NCI-H524 treated with DMSO at 0.1 percent for 48 hours (cell line): Measurements from ENCODE around the gene DDX19B.
A peak's percentile ranks its signal among the peaks of the same experiment; 100 is the strongest.
"Not testable (repeated sequence)": the region's sequence is repeated elsewhere in the genome, so short reads cannot be mapped to it uniquely, and the experiment has no call there.

Source experiments
- DNase-seq: peaks from one replicate; lab custom pipeline; 2025; lab: John Stamatoyannopoulos, UW

The DDX19B gene

DNA sequence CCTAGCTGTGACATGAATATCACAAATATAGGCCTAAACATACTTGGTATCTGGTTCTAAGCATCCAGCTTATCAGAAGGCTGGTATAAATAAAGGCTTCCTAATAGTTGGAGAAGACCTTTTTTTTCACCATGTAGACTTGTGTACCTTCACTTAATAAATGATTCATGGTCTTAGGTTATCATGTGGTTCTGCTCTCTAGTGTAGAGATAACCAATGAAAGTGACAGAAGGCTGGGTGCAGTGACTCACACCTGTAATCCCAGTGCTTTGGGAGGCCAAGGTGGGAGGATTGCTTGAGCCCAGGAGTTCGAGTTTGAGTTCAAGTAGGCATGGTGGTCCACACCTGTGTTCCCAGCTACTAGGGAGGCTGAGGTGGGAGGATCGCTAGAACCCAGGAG lies 50.8 kb downstream of the DDX19B start:
- no peak for DNase-seq

DNA sequence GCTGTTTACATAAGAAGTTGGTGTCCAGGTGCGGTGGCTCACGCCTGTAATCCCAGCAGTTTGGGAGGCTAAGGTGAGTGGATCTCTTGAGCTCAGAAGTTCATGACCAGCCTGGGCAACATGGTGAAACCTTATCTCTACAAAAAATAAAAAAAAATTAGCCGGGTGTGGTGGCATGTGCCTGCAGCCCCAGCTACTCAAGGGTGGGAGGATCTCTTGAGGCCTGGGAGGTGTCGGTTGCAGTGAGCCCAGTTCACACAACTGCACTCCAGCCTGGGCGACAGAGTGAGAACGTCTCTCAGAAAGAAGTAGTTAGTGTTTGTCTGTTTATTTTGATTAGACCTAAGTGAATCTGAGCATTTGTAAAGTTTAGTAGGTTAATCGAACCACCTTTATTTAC lies 60.6 kb downstream of the DDX19B start:
- DNase-seq: no peak

DNA sequence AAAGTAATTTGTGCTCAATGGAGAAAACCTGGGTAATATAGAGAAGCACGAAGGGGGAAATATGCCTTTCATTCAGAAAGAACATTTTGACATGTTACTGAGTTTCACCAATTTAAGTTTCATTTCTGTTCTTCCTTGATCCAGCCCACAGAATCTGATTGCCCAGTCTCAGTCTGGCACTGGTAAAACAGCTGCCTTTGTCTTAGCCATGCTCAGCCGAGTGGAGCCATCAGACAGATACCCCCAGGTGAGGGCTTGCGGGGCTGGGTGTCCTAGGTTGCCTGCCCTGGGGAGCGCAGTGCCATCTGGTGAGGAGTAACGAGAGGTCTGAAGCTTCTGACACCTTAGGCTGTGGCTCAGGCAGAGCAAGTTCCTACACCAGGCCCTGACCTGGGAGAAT lies 65.4 kb downstream of the DDX19B start:
- no peak for DNase-seq

DNA sequence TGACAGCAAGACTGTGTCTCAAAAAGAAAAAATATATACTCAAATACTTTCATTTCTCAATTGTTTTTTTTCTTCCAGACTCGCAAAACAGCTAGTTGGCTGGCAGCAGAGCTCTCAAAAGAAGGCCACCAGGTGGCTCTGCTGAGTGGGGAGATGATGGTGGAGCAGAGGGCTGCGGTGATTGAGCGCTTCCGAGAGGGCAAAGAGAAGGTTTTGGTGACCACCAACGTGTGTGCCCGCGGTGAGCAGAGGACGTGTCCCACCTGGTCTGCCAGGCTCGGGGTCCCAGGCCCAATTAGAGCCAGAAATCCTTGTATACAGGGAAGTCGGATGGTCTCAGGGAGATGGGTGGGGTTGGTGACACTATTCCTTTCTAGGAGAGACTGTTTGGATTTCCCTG lies 71.2 kb downstream of the DDX19B start:
- not testable (repeated sequence) for DNase-seq

DNA sequence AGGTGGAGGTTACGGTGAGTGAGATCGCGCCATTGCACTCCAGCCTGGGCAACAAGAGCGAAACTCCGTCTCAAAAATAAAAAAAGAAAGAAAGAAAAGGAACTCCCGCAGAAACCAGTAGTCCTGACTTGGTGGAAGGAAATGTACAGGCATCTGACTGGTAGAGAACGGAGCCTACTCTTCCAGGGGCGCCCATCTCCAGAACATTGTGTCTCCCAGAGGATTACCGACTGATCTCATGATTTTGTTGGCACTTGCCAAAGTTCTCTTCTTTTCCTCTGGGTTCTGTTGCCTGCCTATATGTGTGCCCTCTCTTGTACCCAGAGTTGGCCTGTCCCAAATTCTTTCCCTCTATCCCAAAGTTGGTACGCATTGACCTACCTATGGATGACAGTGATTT lies 71.9 kb downstream of the DDX19B start:
- DNase-seq: no peak

DNA sequence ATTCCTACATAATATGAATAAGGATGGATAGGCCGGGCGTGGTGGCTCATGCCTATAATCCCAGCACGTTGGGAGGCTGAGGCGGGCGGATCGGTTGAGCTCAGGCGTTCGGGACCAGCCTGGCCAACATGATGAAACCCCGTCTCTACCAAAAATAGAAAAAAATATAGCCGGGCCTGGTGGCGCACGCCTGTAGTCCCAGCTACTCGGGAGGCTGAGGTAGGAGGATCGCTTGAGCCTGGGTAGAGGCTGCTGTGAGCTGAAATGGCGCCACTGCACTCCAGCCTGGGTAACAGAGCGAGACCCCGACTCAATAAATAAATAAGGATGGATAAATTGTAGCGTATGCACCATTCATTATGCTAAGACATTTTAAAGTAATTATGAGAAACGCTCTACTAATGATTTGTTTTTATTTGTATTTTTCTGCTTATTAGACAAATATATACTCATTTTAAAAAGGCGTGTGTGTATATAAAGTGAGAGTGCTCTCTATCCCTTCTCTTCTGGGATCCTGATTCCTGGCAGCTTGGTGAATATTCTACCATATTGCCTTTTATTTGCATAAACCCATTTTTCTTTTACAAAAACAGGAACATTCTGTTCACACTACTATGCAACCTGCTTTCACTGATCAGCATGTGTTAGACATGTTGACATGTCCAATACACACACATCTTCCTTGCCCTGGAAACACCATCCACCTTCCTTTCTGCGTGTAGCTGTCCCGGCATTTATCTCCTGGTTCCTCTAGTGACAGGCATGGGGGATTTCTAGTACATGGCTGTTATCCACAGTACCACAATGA lies 74.1 kb downstream of the DDX19B start:
- DNase-seq: no peak

DNA sequence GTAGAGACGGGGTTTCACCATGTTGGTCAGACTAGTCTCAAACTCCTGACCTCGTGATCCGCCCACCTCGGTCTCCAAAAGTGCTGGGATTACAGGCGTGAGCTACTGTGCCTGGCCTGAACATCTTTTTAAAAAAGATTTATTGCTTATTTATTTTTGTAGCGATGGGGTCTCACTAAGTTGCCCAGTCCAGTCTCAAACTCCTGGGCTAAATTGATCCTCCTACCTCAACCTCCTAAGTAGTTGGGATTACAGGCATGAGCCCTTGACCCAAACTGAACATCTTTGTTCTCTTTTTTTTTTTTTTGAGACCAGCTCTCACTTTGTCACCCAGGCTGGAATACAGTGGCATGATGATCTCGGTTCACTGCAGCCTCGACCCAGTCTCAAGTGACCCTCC lies 75.2 kb downstream of the DDX19B start:
- DNase-seq: no peak

DNA sequence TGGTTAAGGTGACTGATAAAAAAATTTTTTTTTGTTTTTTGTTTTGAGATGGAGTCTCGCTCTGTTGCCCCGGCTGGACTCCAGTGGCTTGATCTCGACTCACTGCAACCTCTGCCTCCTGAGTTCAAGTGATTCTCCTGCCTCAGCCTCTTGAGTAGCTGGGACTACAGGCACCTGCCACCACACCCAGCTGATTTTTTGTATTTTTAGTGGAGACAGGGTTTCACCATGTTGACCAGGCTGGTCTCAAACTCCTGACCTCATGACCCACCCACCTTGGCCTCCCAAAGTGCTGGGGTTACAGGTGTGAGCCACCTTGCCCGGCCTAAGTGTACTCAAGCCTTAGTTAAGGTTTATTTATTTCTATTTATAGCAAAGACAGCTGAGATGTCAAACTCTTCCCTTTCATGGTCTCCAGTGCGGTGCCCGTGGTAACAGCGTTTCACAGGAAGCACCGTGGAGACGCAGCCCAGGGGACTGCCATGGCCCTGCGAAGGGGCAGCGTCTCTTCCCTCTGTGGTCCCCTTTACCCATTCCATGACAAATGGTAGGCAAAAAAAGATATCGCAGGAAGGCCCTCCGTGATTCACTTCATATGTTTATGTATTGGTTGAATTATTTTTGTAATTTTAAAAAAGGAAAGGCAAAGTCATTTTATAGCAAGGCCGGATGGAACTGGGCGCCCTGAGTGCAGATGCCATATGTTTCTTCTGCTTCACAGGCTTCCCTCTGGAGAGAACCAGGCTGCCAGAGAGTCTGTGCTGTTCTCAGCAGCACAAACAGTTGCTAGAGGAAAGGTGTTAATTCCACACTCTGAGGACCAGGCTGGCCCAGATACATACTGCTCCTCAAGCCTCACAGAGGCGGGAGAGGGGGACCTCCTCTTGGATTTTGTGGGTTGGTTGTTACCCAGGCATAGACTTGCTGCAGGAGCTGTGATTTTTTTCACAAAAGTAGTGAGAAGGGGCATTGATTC lies 76.9 kb downstream of the DDX19B start:
- no peak for DNase-seq

DNA sequence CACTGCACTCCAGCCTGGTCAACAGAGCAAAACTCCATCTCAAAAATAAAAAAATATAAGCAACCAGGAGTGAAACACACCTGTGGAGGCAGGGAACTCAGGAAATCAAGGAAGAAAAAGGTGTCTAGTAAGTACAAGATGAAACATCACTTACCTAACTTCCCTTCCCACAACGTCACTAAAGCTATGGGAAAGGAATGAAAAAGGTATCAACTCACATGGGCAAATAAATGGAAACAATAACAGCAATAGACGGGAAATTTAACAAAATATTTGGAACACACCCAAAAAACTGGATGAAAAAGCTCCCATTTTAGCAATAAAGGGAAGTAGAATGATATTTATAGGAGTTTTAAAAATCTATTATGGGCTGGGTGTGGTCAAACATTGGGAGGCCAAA lies 78.8 kb downstream of the DDX19B start:
- no peak for DNase-seq

DNA sequence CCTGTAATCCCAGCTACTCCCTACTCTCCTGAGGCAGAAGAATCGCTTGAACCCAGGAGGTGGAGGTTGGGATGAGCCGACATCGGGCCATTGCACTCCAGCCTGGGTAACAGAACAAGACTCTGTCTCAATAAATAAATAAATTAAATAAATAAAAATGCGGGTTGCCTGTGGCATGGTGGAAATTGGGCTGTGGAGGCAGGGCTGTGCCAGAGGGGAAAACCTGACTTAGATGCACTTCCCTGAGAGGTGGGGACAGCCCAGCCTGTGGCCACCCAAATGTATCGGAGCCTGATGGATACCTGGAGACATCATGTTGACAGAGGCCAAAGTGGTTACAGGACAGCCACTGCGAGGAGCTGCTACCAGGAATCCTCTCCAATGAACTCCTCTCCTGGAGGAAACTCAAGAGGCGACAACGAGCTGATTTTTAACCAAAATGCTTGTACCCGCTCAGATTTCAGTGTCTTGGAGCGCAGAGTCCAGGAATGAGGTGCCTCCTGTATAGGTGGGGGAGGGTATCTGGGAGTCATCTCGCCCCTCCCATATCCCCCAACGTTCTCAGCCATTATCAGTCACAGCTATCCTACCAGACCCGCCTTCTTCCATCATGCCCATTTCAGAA lies 80.0 kb downstream of the DDX19B start:
- DNase-seq: no peak

DNA sequence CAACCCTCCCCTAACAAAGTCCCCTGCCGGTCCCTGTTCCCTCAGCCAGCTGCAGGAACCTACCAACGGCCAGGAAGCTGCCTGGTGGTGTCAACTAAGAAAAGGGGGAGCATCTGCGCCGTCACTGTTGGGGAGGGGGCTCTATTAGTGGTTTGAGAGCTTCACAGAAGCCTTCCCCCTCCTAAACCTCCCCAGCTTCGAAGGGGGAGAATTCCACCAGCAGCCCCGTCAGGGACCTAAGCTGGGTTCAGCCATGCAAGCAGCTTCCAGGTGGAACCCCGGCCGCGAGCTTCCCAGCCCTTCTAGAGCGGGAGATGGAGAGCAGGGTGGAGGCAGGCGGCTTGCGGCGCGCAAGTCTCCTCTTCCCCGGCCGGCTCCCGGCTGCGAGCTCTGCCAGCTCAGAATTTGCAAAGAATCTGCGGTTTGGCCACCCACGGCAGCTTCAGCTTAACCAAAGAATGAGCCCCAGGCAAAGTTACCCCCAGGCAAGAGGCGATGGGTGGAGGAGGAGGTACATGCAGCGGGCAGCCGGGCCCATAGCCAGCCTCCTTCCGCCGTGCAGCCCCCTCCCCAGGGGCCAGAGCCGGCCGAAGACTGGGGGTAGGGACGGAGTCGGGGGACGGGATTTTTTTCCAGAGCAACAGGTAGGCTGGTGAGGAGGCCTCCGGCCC lies 81.4 kb downstream of the DDX19B start:
- no peak for DNase-seq

DNA sequence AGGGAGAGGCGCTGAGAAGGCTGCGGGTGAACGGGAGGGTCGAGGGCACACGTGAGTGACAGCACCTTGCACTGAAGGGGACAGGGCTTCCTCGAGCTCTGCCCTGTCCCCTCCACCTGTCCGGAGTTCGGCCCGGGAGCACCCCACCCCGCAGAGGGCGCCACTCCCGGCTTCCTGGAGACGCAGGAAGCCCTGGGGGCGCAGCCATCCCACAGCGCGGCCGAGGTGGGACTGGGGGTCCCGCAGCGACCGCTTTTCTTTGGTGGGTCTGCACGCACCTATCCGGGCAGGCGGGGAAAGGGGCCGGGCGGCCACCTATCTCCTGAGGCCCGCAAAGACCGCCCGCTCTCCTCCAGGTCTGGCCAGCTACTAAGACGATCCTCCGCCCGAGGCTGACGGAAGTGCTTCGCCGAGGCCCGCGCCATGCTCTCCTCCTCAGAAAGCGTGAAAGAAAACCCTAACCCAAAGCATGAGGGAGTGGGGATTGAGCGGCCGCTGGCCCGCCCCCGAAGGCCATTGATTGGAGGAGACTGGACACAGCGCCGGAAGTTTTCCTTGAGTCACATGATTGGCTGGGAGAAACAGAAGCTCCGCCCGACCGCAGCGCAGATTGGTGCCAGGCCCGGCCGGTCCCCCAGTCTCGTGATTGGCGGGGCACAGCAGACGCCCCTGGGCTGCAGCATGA lies 82.1 kb downstream of the DDX19B start:
- DNase-seq: peak; percentile 92

DNA sequence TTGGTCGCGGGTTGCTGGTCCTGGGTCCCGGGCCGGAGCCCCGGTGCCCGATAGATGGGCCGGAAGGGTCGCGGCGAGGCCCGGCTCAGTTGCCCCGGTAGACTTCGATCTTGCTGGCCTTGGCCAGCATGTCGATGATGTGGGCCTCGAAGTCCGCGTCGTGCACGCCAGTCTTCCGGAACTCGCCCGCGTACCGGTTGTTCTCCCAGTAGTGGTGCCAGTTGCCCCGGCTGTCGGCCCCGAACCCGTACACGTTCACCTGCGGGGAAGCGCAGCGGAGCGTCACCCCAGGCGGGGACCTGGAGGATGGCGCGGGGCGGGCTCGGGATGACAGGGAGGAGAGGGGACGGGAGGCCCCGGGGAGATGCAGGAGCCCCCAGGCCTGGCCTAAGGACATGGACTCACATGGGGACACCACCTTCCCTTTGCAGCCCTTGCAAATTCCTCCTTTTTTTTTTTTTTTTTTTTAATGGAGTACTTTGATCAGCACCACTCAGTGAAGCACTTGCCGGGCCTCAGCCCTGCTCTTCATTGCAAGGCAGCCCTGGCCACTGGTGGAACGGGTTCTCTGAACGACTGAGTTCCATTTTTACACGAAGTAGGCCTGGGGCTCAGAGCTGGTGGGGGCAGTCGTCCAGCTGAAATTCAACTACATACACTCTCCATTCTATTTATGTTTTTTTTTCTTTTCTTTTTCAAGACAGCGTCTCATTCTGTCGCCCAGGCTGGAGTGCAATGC lies 82.8 kb downstream of the DDX19B start:
- DNase-seq: no peak

DNA sequence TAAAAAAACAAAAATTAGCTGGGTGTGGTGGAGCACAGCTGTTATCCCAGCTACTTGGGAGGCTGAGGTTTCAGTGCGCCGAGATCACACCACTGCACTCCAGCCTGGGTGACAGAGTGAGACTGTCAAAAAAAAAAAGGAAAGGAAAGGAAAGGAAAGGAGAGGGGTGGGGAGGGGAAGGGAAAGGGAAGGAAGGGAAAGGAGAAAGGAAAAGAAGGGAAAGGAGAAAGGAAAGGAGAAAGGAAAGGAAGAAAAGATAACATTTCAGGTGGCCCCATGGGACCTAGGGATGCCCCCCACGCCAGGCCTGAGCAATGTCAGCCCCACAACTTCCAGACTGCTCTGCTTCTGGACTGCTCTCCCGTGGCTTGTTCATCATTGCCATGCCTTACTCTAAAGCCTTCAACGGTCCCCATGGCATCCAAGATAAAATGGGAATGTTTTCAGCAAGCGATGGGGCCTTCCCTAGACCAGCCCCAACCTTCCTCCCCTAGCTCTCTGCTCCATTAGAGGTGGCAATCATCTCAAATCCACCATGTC lies 84.5 kb downstream of the DDX19B start:
- no peak for DNase-seq
